ENCODE data around the gene TGOLN2. TPM values are rescaled to one million over a fixed set of nuclear protein-coding genes. Genes with fewer than 3 reads are reported as not detected.
A peak's percentile ranks its signal among the peaks of the same experiment; 100 is the strongest.

The TGOLN2 gene
- total RNA-seq, 1 experiment from 2014 or later: 43.7 TPM

DNA sequence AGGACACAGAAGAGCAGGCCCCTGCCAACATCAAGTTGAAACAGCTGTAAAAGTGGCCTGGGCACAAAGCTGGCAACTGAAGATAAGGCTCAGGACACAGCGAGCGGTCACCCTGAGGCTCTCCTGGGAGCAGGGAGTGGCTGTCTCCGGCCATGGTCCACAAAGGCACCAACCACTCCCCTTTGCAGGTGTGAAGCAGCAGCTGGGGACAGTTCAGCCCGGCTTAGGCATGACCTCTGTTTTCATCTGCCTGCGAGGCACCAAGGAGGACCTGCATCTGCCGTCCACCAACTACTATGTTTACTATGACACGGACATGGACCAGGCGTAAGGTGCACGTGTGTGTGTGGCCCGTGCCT, 12.9 kb downstream of the TGOLN2 start:
- ChIA-PET CTCF (interaction anchor here (0.6 to 2.3 kb wide), 3 partner anchors 152 to 263 kb away, joined by 3 to 12 read pairs (median 5); partner anchors contain the start of gene VAMP8), POLR2A (interaction anchor here (1.1 kb wide), 1 partner anchor 38 kb away, joined by 3 read pairs; no protein-coding TSS in a partner anchor)
- ATAC-seq: no peak

DNA sequence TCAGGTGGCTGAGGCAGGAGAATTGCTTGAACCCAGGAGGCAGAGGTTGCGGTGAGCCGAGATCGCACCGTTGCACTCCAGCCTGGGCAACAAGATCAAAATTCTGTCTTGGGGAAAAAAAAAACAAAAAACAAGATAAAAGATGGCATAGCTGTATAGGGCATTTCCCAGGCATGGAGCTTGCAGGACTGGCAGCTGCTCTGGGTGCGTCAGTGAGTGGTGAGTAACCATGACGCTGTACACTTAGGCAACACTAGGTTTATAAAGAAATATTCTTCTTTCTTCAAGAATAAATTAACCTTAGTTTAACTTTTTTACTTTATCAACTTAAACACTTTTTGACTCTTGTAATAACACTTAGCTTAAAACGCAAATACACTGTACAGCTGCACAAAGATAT, 15.4 kb downstream of the TGOLN2 start:
- CTCF ChIA-PET: interaction anchor here (0.8 to 1.5 kb wide), 4 partner anchors 12 to 245 kb away, joined by 3 to 5 read pairs (median 4); no protein-coding TSS in a partner anchor
- H3K9me3 Mint-ChIP-seq: no peaks in the 10 kb centered on the region
- no peaks in the 10 kb centered on the region for H3K27me3 Mint-ChIP-seq (ENCODE audit: low read depth)
- H3K4me3 Mint-ChIP-seq: no peak overlapping the region
- no peak overlapping the region for H3K27ac Mint-ChIP-seq
- ATAC-seq (no peak), DNase-seq (ENCODE audit: low spot score) (no peak)
- POLR2A ChIA-PET: interaction anchor here (0.6 kb wide), 2 partner anchors 27 to 86 kb away, joined by 3 read pairs; no protein-coding TSS in a partner anchor
- TF ChIP-seq NFE2L1 (CRISPR knock-in tag; IDR thresholded peaks at IDR 0.05): no peak
- no peak for TF ChIP-seq TCF7 (CRISPR knock-in tag; IDR thresholded peaks at IDR 0.05; ENCODE audit: low read depth)
- TF ChIP-seq, protein P1, sequence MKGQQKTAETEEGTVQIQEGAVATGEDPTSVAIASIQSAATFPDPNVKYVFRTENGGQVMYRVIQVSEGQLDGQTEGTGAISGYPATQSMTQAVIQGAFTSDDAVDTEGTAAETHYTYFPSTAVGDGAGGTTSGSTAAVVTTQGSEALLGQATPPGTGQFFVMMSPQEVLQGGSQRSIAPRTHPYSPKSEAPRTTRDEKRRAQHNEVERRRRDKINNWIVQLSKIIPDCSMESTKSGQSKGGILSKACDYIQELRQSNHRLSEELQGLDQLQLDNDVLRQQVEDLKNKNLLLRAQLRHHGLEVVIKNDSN (CRISPR knock-in tag; IDR thresholded peaks at IDR 0.05): no peak
- peaks cover 19% of the 10 kb centered on the region for H3K4me1 Mint-ChIP-seq
- H3K36me3 Mint-ChIP-seq: peaks cover 28% of the 10 kb centered on the region

More for the DNA sequence above, 12.9 kb downstream of the TGOLN2 start:
- no peak for TF ChIP-seq ZNF671 (CRISPR knock-in tag; IDR thresholded peaks at IDR 0.05)
- no peak for TF ChIP-seq ATF2 (CRISPR knock-in tag; IDR thresholded peaks at IDR 0.05; ENCODE audit: borderline replicate concordance, low read depth)
- TF ChIP-seq, protein P2, sequence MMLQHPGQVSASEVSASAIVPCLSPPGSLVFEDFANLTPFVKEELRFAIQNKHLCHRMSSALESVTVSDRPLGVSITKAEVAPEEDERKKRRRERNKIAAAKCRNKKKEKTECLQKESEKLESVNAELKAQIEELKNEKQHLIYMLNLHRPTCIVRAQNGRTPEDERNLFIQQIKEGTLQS (CRISPR knock-in tag; conservative IDR thresholded peaks at IDR 0.05): no peak
- TF ChIP-seq, protein P3, sequence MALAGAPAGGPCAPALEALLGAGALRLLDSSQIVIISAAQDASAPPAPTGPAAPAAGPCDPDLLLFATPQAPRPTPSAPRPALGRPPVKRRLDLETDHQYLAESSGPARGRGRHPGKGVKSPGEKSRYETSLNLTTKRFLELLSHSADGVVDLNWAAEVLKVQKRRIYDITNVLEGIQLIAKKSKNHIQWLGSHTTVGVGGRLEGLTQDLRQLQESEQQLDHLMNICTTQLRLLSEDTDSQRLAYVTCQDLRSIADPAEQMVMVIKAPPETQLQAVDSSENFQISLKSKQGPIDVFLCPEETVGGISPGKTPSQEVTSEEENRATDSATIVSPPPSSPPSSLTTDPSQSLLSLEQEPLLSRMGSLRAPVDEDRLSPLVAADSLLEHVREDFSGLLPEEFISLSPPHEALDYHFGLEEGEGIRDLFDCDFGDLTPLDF (CRISPR knock-in tag; IDR thresholded peaks at IDR 0.05): no peak
- no peak for TF ChIP-seq SP1 (CRISPR knock-in tag; conservative IDR thresholded peaks at IDR 0.05)
- TF ChIP-seq, protein P4, sequence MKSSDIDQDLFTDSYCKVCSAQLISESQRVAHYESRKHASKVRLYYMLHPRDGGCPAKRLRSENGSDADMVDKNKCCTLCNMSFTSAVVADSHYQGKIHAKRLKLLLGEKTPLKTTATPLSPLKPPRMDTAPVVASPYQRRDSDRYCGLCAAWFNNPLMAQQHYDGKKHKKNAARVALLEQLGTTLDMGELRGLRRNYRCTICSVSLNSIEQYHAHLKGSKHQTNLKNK (CRISPR knock-in tag; IDR thresholded peaks at IDR 0.05): no peak
- TF ChIP-seq NR2C2 (CRISPR knock-in tag; IDR thresholded peaks at IDR 0.05): no peak
- TF ChIP-seq ZSCAN18 (CRISPR knock-in tag; IDR thresholded peaks at IDR 0.05): no peak
- TF ChIP-seq CBFB (CRISPR knock-in tag; IDR thresholded peaks at IDR 0.05; ENCODE audit: low read depth): no peak
- no peak for DNase-seq (ENCODE audit: low spot score)
- H3K27ac Mint-ChIP-seq: no peak overlapping the region
- no peak overlapping the region for H3K4me3 Mint-ChIP-seq
- no peaks in the 10 kb centered on the region for H3K9me3 Mint-ChIP-seq
- H3K27me3 Mint-ChIP-seq (ENCODE audit: low read depth): no peaks in the 10 kb centered on the region
- peaks cover 6% of the 10 kb centered on the region for H3K4me1 Mint-ChIP-seq
- peaks cover 29% of the 10 kb centered on the region for H3K36me3 Mint-ChIP-seq

DNA sequence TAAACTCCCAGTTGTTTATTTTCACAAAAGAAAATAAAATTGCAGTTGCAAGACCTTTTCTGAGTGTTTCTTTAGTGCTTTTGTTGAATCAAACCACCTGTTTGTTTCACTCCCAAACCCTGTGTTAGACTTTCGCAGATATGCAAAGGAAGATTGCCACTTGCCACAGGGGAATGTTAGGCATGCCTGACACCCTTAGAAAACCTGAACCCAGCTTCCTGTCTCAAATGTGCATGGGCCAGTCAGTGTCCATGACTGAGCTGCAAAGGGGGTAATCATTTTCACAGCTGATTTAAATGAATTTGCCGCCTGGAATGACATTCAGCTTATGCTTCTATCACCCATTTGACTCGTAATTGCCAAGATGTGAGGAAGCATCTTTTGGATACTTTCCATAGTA, 17.5 kb downstream of the TGOLN2 start:
- peaks cover 19% of the 10 kb centered on the region for H3K4me1 Mint-ChIP-seq
- no peak overlapping the region for H3K4me3 Mint-ChIP-seq
- DNase-seq (ENCODE audit: low spot score): no peak
- ATAC-seq: no peak
- peaks cover 38% of the 10 kb centered on the region for H3K36me3 Mint-ChIP-seq
- H3K9me3 Mint-ChIP-seq: no peaks in the 10 kb centered on the region
- H3K27ac Mint-ChIP-seq: peak overlapping the region; percentile 44
- TF ChIP-seq ZNF219 (CRISPR knock-in tag; IDR thresholded peaks at IDR 0.05; ENCODE audit: borderline replicate concordance) (no peak), KAT7 (CRISPR knock-in tag; IDR thresholded peaks at IDR 0.05; ENCODE audit: borderline replicate concordance) (no peak), PRRX2 (CRISPR knock-in tag; IDR thresholded peaks at IDR 0.05) (no peak), ZNF671 (CRISPR knock-in tag; IDR thresholded peaks at IDR 0.05) (no peak)
- ChIA-PET CTCF (interaction anchor here (1.0 to 3.2 kb wide), 4 partner anchors 10 to 244 kb away, joined by 3 to 15 read pairs (median 12); partner anchors contain the start of gene TCF7L1), POLR2A (no interaction called here)
- no peaks in the 10 kb centered on the region for H3K27me3 Mint-ChIP-seq (ENCODE audit: low read depth)
